HFF-Myc (cell line): ENCODE results near the gene FAM111A.

Experiments used
- DNase-seq: peaks from one replicate; pipeline ENCODE4 v3.0.0-alpha.2; 2011; ENCODE audit warnings: low read depth; ENCODE audit errors: extremely low read depth
- H3K4me3 ChIP-seq: replicated peaks from 2 replicates; pipeline ENCODE4 v1.5.1; 2011; ENCODE audit warnings: low read depth, mild to moderate bottlenecking, control low read depth, low read length
- TF ChIP-seq, protein P1 (sequence below): IDR thresholded peaks from 2 replicates; pipeline ENCODE4 v1.5.1; 2012; ENCODE audit warnings: mild to moderate bottlenecking, low read depth, low read length, control low read depth; ENCODE audit errors: missing control alignments

FAM111A gene

DNA sequence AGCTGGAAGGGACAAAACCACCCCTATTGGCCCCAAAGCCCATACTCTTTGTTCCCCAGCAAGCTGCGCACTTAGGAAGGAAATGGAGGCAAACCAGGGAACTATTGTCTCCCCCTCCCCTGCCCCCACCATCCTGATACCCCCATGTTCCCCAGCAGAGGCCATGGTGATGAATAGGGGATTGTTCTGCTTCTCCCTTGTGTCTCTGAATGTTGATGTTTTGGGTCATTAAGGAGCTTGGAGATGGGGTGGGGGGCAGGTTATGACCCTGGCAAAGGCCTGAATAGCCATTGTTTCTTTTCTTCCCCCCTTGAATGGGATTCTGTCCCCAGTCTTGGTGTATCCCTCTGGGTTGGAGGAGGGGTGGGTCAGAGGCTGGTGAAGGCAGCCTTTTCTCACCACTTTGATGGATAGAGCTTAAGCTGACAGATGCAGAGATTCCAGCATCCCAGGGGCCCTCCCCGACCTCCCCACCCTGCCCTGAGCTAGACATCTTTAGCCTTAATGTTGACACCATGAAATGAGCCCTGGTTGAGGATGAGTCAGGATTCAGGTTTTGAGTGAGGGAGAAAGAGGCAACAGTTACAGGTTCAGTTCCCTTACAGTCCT, 37.6 kb downstream of the FAM111A start:
- no peak for DNase-seq
- H3K4me3 ChIP-seq = no peak overlapping the region
- TF ChIP-seq, protein P1, sequence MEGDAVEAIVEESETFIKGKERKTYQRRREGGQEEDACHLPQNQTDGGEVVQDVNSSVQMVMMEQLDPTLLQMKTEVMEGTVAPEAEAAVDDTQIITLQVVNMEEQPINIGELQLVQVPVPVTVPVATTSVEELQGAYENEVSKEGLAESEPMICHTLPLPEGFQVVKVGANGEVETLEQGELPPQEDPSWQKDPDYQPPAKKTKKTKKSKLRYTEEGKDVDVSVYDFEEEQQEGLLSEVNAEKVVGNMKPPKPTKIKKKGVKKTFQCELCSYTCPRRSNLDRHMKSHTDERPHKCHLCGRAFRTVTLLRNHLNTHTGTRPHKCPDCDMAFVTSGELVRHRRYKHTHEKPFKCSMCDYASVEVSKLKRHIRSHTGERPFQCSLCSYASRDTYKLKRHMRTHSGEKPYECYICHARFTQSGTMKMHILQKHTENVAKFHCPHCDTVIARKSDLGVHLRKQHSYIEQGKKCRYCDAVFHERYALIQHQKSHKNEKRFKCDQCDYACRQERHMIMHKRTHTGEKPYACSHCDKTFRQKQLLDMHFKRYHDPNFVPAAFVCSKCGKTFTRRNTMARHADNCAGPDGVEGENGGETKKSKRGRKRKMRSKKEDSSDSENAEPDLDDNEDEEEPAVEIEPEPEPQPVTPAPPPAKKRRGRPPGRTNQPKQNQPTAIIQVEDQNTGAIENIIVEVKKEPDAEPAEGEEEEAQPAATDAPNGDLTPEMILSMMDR = no peak

DNA sequence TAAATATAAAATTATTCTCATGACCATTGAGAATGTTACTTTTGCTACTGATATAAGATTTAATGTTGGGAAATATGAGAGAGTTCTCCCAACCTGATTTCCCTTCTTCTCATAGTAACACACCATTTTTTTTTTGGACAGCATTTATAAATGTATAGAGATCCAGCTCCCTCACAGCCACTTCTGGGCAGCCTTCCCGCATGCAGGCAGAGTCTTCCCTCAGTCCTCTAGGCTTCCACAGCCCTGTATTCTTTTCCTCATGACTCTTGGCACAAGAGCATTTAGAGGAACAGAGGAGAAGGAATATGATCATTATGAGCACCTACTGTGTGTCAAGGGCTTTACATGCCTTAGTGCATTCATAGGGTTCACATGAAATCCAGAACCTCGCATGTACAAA, 38.3 kb downstream of the FAM111A start:
- TF ChIP-seq, protein P1 = no peak
- DNase-seq = no peak
- H3K4me3 ChIP-seq = no peak overlapping the region

- DNase-seq = no peak
- TF ChIP-seq, protein P1 = no peak
- H3K4me3 ChIP-seq = no peak overlapping the region
Measured at GRCh38 chr11:59181746-59182456, 39.2 kb downstream of the FAM111A start.

- no peak overlapping the region for H3K4me3 ChIP-seq
- no peak for DNase-seq
- TF ChIP-seq, protein P1 = no peak
Measured at GRCh38 chr11:59182457-59183151, 39.9 kb downstream of the FAM111A start.

- DNase-seq = no peak
- H3K4me3 ChIP-seq = no peak overlapping the region
- TF ChIP-seq, protein P1 = no peak
Measured at GRCh38 chr11:59183771-59184170, 41.1 kb downstream of the FAM111A start.

DNA sequence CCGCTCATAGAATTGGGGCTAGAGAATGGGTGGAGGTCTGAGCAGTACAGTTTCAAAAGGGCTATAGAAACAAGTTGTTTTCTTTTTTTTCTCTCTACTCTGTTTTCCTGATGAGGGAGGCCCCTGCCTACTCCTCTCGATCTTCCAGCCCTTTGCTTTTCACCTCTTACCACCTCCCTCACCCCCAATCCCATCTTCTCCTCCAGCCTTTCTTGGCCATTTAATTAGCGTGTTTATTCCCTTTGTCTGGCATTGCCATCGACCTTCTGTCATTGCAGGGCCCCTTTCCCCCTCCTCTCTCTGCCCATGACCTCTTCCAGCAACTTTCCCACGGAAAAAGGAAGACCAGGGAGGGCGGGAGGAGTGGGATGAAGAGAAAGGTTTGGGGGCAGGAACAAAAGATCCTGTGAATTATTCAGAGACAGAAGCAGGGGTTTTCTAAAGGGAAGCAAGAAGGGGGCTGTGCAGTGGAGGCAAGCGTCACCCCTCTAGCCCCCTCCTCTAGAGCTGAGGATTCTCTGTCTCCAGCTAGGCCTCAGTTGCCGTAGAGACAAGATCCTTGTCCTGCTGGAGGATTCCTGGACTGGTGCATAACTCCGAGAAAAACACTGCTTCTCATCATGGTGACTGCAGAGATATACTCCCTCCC, 42.2 kb downstream of the FAM111A start:
- DNase-seq = no peak
- TF ChIP-seq, protein P1 = no peak
- H3K4me3 ChIP-seq = no peak overlapping the region
